Left kidney (tissue), 8 donors: Measurements from ENCODE around the gene TBL1Y. TPM values are rescaled to one million over a fixed set of nuclear protein-coding genes. Genes with fewer than 3 reads are reported as not detected.
"Not testable (repeated sequence)": the region's sequence is repeated elsewhere in the genome, so short reads cannot be mapped to it uniquely, and the experiment has no call there.

Experiments
- DNase-seq: peaks from one replicate; pipeline ENCODE4 v3.0.0-alpha.2; 2013
- long read RNA-seq, 8 donors: transcript quantifications; one replicate each; lab custom pipeline, GENCODE V29; 2026
- polyA plus RNA-seq: library from polyadenylated mRNA; unstranded; fragments of 120-200 nt; gene quantifications from one replicate; pipeline ENCODE4 v1.2.1, GENCODE V29; 2013; ENCODE audit not compliant: insufficient read length

Gene TBL1Y
- 5.2 TPM for polyA plus RNA-seq
- long read RNA-seq, donor 1, result 0 reads
- long read RNA-seq, donor 2, result 0 reads
- long read RNA-seq, donor 3, result 0 reads
- long read RNA-seq, donor 4, result 0 reads
- long read RNA-seq, donor 5, result 0 reads
- long read RNA-seq, donor 6, result 0 reads
- long read RNA-seq, donor 7, partial matches to known transcripts, result 6 of 7 reads
- long read RNA-seq, donor 7, other reads (novel, unspliced or antisense), result 0 of 7 reads
- long read RNA-seq, donor 8, result 0 reads

DNA sequence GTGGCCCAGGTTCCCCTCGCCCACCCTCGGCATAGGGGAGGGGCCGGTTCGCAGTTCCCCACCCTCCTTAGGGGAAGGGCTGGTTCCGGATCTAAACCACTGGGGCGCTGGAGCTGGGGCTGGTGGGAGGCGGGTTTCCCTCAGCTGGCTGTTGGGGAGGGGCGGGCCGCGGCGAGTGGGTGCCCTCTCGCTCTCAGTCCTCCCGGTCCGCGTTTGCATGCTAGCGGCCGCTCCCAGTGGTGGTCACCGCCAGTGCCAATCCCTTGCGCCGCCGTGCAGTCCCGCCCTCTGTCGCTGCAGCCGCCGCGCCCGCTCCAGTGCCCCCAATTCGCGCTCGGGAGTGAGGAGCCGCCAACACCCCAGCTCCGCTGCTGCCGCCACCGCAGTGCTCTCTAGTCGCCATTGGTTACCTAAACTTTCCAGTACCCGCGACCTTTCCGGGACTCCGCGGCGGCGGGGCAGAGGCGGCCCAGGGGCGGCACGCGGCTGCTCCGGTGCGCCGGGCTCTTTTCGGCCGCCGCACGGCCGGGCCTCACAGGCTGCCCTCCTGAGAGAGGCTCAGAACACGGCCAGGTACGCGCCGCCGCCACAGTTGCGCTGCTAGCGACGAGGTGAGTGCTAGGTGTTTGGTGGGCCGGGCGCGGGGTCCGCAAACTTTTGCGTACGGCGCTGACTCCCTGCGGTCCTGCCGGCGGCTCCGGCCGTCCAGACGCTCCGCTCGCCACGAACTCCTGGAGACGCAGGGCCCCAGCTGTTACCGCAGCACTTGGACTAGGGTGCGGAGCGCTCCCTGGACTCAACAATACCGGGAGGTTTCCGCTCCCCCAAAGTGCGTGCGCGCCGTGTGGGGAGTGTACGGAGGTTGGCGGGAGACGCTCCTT, at the start of gene TBL1Y:
TBL1Y (plus strand) TSS at position 326 of the 881 bp plus-strand sequence. CDS start 114,388 bp downstream, outside the sequence.
- no peak for DNase-seq

- DNase-seq, result no peak
Measured at GRCh38 chrY:6894496-6894895, 16.0 kb upstream of the TBL1Y start.

DNA sequence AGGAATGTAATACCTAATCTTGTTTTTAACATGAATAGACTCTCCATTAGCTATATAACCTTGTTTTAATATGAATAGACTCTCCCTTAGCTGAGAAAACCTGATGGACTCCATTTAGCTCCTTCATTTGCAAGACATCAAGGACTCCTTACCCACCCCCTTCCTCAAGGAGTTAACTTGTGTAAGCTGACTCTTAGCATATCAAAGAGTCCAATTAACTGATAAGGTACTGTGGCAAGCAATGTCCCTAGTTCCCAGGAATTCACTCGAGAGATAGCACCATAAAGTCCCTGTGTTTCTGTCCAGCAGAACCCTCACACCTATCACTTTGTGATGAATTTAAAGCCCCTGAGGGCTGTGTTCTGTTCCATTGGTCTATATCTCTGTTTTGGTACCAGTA, 15.3 kb upstream of the TBL1Y start:
- DNase-seq, result no peak

DNA sequence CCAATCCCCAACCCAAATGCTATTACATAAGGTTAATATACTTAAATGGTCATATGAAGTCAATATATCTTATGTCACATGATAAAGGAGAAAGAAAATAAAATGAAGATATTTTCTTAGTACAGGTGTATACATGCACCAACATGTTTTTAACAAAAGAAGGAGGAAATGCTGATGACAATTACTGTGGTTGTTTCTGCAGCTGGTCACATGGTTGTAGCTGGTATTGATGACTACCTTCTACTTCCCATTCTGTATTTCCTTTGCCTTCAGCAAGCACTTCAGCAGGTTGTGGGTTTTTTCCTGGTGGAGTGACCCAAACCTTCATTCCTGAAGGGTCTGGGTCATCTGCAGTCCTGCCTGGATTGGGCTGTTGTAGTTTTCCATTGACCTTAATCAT, 8.4 kb upstream of the TBL1Y start:
- DNase-seq, result not testable (repeated sequence)

- DNase-seq, result no peak
Measured at GRCh38 chrY:6907591-6907990, 2.9 kb upstream of the TBL1Y start.

- DNase-seq, result not testable (repeated sequence)
Measured at GRCh38 chrY:6908021-6908420, 2.5 kb upstream of the TBL1Y start.

DNA sequence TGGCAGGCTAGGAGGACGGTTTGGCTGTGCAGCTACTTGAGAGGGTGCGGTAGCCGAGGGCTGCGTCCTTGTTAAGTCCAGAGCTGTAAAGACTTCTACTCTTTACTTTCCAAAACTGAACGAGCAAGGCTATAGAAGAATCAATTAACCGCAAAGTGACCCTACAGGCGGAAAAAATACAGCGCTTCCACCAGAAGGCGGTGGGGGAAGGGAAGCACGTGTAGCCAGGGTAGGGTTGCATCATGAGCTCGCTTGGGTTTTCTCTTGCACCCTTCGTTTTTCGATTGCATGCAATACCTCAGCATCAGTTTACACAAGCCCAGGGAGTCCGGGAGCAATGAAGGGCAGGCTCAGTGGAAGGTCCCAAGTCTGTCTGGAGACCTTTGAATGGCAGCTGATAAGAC, 1.4 kb upstream of the TBL1Y start:
- DNase-seq, result no peak

DNA sequence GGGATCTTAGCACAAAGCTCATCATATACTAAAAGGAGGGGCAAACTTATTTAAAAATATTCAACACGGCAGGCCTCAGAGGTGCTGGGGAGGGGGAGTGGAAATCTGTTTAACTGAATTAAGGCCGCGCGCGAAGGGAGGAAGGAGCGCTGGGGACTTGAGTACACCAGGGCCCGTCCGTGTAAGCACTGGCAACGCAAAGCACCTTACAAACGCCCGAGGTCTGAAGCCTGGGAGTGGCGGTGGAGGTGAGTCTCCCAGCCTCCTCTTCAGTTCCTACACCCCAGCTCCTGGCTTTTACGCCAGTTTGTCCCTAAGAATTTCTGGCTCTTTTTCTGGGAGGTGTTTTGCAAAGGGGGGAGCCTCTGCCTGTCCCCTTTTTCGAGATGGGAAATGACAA, 641 bp upstream of the TBL1Y start:
- no peak for DNase-seq

GRCh38 chrY:6911253-6911881, 870 bp downstream of the TBL1Y start, which contains the start of gene AMELY:
Gene AMELY, minus strand, starts transcription at chrY:6911752. Its CDS starts 39,144 bp downstream, at chrY:6872608.
- DNase-seq, result no peak

DNA sequence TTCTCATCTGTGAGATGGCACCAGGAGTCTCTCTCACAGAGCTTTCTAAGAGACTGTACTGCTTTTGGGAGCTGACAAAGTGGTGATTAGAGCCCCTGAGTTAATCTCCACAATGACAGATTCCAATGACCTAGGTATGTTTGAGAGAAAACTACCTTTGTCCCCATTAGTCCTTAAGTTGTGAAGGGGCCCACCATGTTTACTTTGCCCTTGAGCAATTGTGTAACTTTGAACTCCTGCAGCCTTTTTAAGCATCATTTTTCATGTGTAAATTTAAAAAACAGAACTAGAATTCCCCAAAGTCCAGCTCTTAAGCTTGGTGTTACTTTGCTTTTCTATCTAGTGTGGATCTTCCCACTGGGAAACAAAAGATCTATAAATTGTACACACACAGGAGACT, 2.9 kb downstream of the TBL1Y start:
- no peak for DNase-seq

GRCh38 chrY:6921061-6921460, 10.6 kb downstream of the TBL1Y start:
- DNase-seq, result no peak

GRCh38 chrY:6928265-6928664, 17.8 kb downstream of the TBL1Y start:
- DNase-seq, result no peak

DNA sequence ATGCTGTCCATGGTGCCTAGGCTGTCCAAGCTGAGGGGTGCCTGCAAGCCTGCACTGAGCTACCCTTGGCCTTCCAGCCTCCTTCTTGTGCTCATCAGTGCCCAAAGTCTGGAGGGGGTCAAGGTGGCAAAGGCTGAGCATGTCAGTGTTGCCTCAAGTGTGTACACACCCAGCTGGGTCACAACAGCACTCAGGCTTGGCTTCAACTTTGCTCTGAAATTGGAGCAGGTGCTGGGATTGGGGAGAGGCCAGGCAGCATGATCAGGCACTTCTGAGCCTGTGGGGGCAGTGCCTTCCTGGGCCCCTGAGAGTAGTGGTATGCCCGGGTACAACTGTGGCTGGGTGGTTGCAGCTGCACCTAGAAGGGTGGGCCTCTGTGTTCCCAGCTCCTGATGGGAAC, 18.7 kb downstream of the TBL1Y start:
- DNase-seq, result no peak

DNA sequence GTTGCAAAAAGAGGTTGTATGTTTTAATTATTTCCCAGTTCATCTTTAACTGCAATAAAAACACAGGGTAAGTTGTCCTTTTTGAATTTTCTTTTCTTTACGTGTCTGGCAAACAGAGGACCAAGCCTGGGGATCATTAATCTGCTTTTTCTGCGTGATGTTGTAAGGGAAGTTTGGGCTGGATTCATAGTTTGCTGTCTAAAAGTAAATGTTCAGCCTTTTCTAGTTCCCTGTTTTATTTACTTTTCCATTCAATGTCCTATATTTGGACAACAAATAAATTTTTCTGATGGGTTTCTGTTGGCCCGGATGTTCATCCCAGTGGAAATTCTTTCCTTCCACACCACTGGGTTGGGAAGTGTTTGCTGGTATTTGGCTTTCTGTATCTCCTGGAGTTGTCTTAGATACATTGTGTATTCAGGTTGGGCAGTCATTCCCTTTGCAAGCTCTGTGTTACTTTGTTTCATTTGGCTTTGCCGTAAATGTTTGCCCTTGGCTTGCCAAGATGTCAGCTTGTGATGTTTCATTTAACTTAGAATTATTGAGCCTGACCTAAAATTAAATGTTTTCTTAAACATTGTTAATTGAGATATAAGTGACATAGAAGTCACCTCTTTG, 21.4 kb downstream of the TBL1Y start:
- no peak for DNase-seq

- no peak for DNase-seq
Measured at GRCh38 chrY:6935497-6935896, 25.0 kb downstream of the TBL1Y start.

DNA sequence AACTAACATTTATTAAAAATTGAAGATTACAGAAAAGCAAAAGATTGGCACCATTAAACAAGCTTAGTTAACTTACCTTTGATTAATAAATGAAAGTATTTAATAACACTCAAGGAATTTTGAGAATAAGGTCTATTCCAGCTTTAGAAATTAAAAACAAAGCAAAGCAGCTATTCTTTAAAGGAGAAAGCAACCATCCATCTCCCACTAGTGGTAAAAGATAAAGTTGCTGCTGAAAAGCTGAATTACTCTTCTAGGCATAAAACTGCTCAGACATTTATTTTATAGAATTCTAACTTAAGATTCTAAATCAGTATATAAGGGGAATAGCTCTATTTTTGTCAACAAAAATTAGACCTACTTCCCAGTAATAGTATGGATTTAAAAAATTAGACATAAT, 37.2 kb downstream of the TBL1Y start:
- no peak for DNase-seq

DNA sequence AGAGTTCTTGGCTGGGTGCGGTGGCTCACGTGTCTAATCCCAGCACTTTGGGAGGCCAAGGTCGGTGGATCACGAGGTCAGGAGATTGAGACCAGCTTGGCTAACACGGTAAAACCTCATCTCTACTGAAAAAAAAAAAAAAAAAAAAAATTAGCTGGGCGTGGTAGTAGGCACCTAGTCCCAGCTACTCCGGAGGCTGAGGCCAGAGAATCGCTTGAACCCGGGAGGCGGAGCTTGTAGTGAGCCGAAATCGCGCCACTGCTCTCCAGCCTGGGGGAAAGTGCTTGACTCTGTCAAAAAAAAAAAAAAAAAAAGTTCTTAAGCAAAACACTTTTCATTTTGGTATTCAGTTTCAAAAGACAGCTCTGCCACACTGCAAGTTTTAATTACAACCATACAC, 37.9 kb downstream of the TBL1Y start:
- DNase-seq, result no peak

DNA sequence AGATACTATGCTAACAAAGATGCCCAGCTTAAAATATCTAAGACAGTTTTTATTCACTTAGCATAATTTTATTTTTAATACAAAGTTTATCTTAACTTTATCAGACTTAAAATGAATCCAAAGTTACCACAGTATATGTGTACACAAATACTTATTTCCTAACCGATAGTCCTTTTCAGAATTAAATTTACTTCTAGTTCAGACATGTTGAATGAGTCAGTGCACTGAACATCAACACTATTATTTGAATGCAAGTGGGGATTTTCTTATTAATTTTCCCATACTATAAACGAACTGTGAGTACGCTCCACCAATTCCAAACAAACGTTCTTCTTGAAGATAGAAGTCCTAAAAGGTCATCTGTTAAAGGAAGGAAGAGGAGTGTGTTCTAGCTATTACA, 39.5 kb downstream of the TBL1Y start:
- DNase-seq, result no peak

DNA sequence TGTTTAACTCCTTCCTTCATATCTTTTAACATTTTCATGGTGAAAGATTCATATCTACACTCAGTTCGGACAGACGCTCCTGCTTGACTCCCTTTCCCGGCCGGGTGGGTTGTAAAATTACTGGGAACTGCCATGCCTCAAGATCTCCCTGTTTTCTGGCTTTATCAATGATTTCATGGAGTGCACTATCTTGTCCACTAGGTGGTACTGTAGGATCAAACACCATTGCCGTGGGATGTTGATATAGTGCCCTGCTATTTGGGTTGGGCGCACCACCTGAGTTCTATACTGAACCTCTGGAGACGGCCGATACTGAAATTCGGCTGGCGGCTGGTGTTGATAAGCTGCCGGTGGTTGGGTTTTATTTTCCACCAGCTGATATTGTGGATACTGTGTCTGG, 54.2 kb downstream of the TBL1Y start:
- DNase-seq, result no peak

DNA sequence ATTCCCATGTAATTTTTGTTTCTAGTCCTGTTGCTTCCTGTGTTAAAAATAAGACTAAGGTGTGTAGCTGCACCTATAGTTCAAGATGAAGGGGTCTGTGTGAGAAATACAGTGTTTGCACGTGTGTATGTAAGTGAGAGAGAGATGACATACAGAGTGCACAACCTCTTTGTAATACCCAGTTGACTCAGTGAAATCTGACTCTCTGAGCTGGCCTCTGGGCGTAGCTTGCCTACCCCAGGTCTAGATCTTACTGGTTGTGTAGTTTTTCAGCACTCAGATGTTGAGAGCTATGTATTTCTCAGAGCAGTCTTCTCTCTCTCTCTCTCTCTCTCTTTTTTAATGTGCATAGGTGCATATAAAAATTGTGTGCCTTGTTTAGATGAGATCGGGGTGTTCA, 56.0 kb downstream of the TBL1Y start:
- DNase-seq, result no peak

GRCh38 chrY:6967736-6968135, 57.2 kb downstream of the TBL1Y start:
- no peak for DNase-seq

GRCh38 chrY:6968191-6968590, 57.7 kb downstream of the TBL1Y start:
- DNase-seq, result no peak
